GM19397 (cell line): ENCODE data around the gene INTS2.
"Not testable (repeated sequence)": the region's sequence is repeated elsewhere in the genome, so short reads cannot be mapped to it uniquely, and the experiment has no call there.

Experiments used
- ATAC-seq: cut with Tn5 transposase; IDR thresholded peaks from one replicate; pipeline ENCODE4 v1.9.1; 2021; ENCODE audit warnings: mild to moderate bottlenecking, moderate library complexity; ENCODE audit not compliant: unreplicated experiment

Gene INTS2

GRCh38 chr17:61927208-61928100 lies at the start of gene INTS2:
INTS2 (minus strand) TSS chr17:61927982; CDS start chr17:61926644, 1,338 bp downstream.
- ATAC-seq = peak; percentile 79

GRCh38 chr17:61974115-61974514 lies 46.3 kb upstream of the INTS2 start:
- ATAC-seq = no peak

GRCh38 chr17:61972311-61972710 lies 44.5 kb upstream of the INTS2 start:
- no peak for ATAC-seq

- ATAC-seq = no peak
Observed at GRCh38 chr17:61970030-61970429, 42.2 kb upstream of the INTS2 start.

GRCh38 chr17:61968757-61969156 lies 41.0 kb upstream of the INTS2 start:
- no peak for ATAC-seq

GRCh38 chr17:61967729-61968128 lies 39.9 kb upstream of the INTS2 start:
- no peak for ATAC-seq

GRCh38 chr17:61966191-61966590 lies 38.4 kb upstream of the INTS2 start:
- no peak for ATAC-seq

- ATAC-seq = no peak
Observed at GRCh38 chr17:61955619-61956018, 27.8 kb upstream of the INTS2 start.

GRCh38 chr17:61947367-61948078 lies 19.7 kb upstream of the INTS2 start:
- no peak for ATAC-seq

- no peak for ATAC-seq
Observed at GRCh38 chr17:61946359-61946758, 18.6 kb upstream of the INTS2 start.

- no peak for ATAC-seq
Observed at GRCh38 chr17:61943117-61943516, 15.3 kb upstream of the INTS2 start.

GRCh38 chr17:61942085-61942484 lies 14.3 kb upstream of the INTS2 start:
- no peak for ATAC-seq

- ATAC-seq = peak; percentile 13
Observed at GRCh38 chr17:61928101-61928436, 287 bp upstream of the INTS2 start.

GRCh38 chr17:61926826-61927207 lies 965 bp downstream of the INTS2 start:
- no peak for ATAC-seq

GRCh38 chr17:61915162-61915561 lies 12.6 kb downstream of the INTS2 start:
- not testable (repeated sequence) for ATAC-seq

- ATAC-seq = no peak
Observed at GRCh38 chr17:61908292-61909037, 19.3 kb downstream of the INTS2 start.

- no peak for ATAC-seq
Observed at GRCh38 chr17:61907361-61907760, 20.4 kb downstream of the INTS2 start.

- ATAC-seq = peak; percentile 74
Observed at GRCh38 chr17:61904094-61904710, 23.6 kb downstream of the INTS2 start.

- no peak for ATAC-seq
Observed at GRCh38 chr17:61903251-61903650, 24.5 kb downstream of the INTS2 start.

GRCh38 chr17:61897548-61898180 lies 30.1 kb downstream of the INTS2 start:
- ATAC-seq = no peak

GRCh38 chr17:61895391-61895790 lies 32.4 kb downstream of the INTS2 start:
- ATAC-seq = no peak
